Retinal pigment epithelial cell (primary cell): ENCODE data around the gene EQTN.
"Not testable (repeated sequence)": the region's sequence is repeated elsewhere in the genome, so short reads cannot be mapped to it uniquely, and the experiment has no call there.

ENCODE experiments used
- DNase-seq: peaks from one replicate; pipeline ENCODE4 v3.0.0-alpha.2; 2010; ENCODE audit warnings: low read depth
- H3K4me3 ChIP-seq: 2 replicates; pipeline ENCODE4 v1.5.1; 2011; ENCODE audit warnings: mild to moderate bottlenecking, low read length, control low read depth, moderate library complexity
- CTCF ChIP-seq: conservative IDR thresholded peaks from 2 replicates; pipeline ENCODE4 v1.5.1; 2011; ENCODE audit warnings: low read depth, low read length, control low read depth, inconsistent platforms

The EQTN gene

GRCh38 chr9:27260789-27261516, 36.0 kb downstream of the EQTN start:
- no peak overlapping the region for H3K4me3 ChIP-seq
- DNase-seq: no peak
- no peak for TF ChIP-seq CTCF

GRCh38 chr9:27258662-27259061, 38.3 kb downstream of the EQTN start:
- DNase-seq: no peak
- H3K4me3 ChIP-seq: no peak overlapping the region
- no peak for TF ChIP-seq CTCF

- H3K4me3 ChIP-seq: no peak overlapping the region
- TF ChIP-seq CTCF: no peak
These were observed 48.2 kb downstream of the EQTN start for GRCh38 chr9:27248702-27249101.

GRCh38 chr9:27247756-27248155, 49.2 kb downstream of the EQTN start:
- no peak overlapping the region for H3K4me3 ChIP-seq
- peak; percentile 15 for DNase-seq
- peak; percentile 86 for TF ChIP-seq CTCF

More at GRCh38 chr9:27248702-27249101, 48.2 kb downstream of the EQTN start:
- DNase-seq: no peak

- DNase-seq, H3K4me3 ChIP-seq: not testable (repeated sequence)
These were observed 57.3 kb downstream of the EQTN start for GRCh38 chr9:27239648-27240047.
